ENCODE results near the gene SETD1B.

Gene SETD1B

GRCh38 chr12:121770388-121770787 is 33.4 kb upstream of the SETD1B start:
- Histone ChIP-seq H3K27me3 (ENCODE audit: insufficient read depth, low read length) (no peaks in the 10 kb centered on the region), H3K9me3 (ENCODE audit: insufficient read depth, low read depth, low read length) (no peaks in the 10 kb centered on the region), H3K36me3 (ENCODE audit: insufficient read depth, low read depth, low read length) (peaks cover 12% of the 10 kb centered on the region; the same call in 1 of the 2 replicates), H3K4me1 (ENCODE audit: insufficient read depth, low read length) (peaks cover 10% of the 10 kb centered on the region), H3K27ac (ENCODE audit: low read length) (no peak overlapping the region), H3K9ac (ENCODE audit: low read depth, low read length) (no peak overlapping the region), H3K4me3 (ENCODE audit: low read length) (no peak overlapping the region)

GRCh38 chr12:121770813-121771625 is 32.8 kb upstream of the SETD1B start:
- H3K4me3 ChIP-seq (ENCODE audit: low read length), result no peak overlapping the region
- H3K27ac ChIP-seq (ENCODE audit: low read length), result no peak overlapping the region
- no peak overlapping the region for H3K9ac ChIP-seq (ENCODE audit: low read depth, low read length)

GRCh38 chr12:121773011-121773777 is 30.6 kb upstream of the SETD1B start:
- Histone ChIP-seq H3K36me3 (ENCODE audit: insufficient read depth, low read depth, low read length) (peaks cover 4% of the 10 kb centered on the region; the same call in 1 of the 2 replicates), H3K27ac (ENCODE audit: low read length) (no peak overlapping the region), H3K4me1 (ENCODE audit: insufficient read depth, low read length) (peaks cover 15% of the 10 kb centered on the region)

More at GRCh38 chr12:121770813-121771625, 32.8 kb upstream of the SETD1B start:
- H3K27me3 ChIP-seq (ENCODE audit: insufficient read depth, low read length), result no peaks in the 10 kb centered on the region
- H3K9me3 ChIP-seq (ENCODE audit: insufficient read depth, low read depth, low read length), result no peaks in the 10 kb centered on the region
- peaks cover 6% of the 10 kb centered on the region; the same call in 1 of the 2 replicates for H3K36me3 ChIP-seq (ENCODE audit: insufficient read depth, low read depth, low read length)
- peaks cover 15% of the 10 kb centered on the region for H3K4me1 ChIP-seq (ENCODE audit: insufficient read depth, low read length)

GRCh38 chr12:121774968-121775474 is 28.8 kb upstream of the SETD1B start:
- H3K27ac ChIP-seq (ENCODE audit: low read length), result no peak overlapping the region
- peaks cover 15% of the 10 kb centered on the region for H3K4me1 ChIP-seq (ENCODE audit: insufficient read depth, low read length)
- peaks cover 9% of the 10 kb centered on the region for H3K36me3 ChIP-seq (ENCODE audit: insufficient read depth, low read depth, low read length)
- H3K9me3 ChIP-seq (ENCODE audit: insufficient read depth, low read depth, low read length), result no peaks in the 10 kb centered on the region
- H3K27me3 ChIP-seq (ENCODE audit: insufficient read depth, low read length), result no peaks in the 10 kb centered on the region
- H3K4me3 ChIP-seq (ENCODE audit: low read length), result no peak overlapping the region
- H3K9ac ChIP-seq (ENCODE audit: low read depth, low read length), result peak overlapping the region; percentile 53; the same call in 1 of the 2 replicates

More at GRCh38 chr12:121773011-121773777, 30.6 kb upstream of the SETD1B start:
- Histone ChIP-seq H3K9ac (ENCODE audit: low read depth, low read length) (no peak overlapping the region), H3K9me3 (ENCODE audit: insufficient read depth, low read depth, low read length) (no peaks in the 10 kb centered on the region), H3K27me3 (ENCODE audit: insufficient read depth, low read length) (no peaks in the 10 kb centered on the region), H3K4me3 (ENCODE audit: low read length) (no peak overlapping the region)

GRCh38 chr12:121775501-121775900 is 28.3 kb upstream of the SETD1B start:
- Histone ChIP-seq H3K4me1 (ENCODE audit: insufficient read depth, low read length) (peaks cover 15% of the 10 kb centered on the region), H3K9me3 (ENCODE audit: insufficient read depth, low read depth, low read length) (no peaks in the 10 kb centered on the region), H3K27me3 (ENCODE audit: insufficient read depth, low read length) (no peaks in the 10 kb centered on the region), H3K9ac (ENCODE audit: low read depth, low read length) (peak overlapping the region; percentile 53; the same call in 1 of the 2 replicates), H3K36me3 (ENCODE audit: insufficient read depth, low read depth, low read length) (peaks cover 9% of the 10 kb centered on the region), H3K27ac (ENCODE audit: low read length) (no peak overlapping the region), H3K4me3 (ENCODE audit: low read length) (no peak overlapping the region)

GRCh38 chr12:121776190-121777098 is 27.4 kb upstream of the SETD1B start:
- H3K9me3 ChIP-seq (ENCODE audit: insufficient read depth, low read depth, low read length), result no peaks in the 10 kb centered on the region
- peaks cover 15% of the 10 kb centered on the region for H3K4me1 ChIP-seq (ENCODE audit: insufficient read depth, low read length)
- no peak overlapping the region for H3K27ac ChIP-seq (ENCODE audit: low read length)
- H3K27me3 ChIP-seq (ENCODE audit: insufficient read depth, low read length), result no peaks in the 10 kb centered on the region
- H3K9ac ChIP-seq (ENCODE audit: low read depth, low read length), result no peak overlapping the region
- H3K36me3 ChIP-seq (ENCODE audit: insufficient read depth, low read depth, low read length), result peaks cover 9% of the 10 kb centered on the region
- H3K4me3 ChIP-seq (ENCODE audit: low read length), result no peak overlapping the region

GRCh38 chr12:121778567-121779421 is 25.0 kb upstream of the SETD1B start:
- no peak overlapping the region for H3K4me3 ChIP-seq (ENCODE audit: low read length)
- H3K4me1 ChIP-seq (ENCODE audit: insufficient read depth, low read length), result peaks cover 19% of the 10 kb centered on the region

GRCh38 chr12:121779422-121779895 is 24.4 kb upstream of the SETD1B start:
- no peaks in the 10 kb centered on the region for H3K9me3 ChIP-seq (ENCODE audit: insufficient read depth, low read depth, low read length)
- H3K36me3 ChIP-seq (ENCODE audit: insufficient read depth, low read depth, low read length), result peaks cover 5% of the 10 kb centered on the region; the same call in 1 of the 2 replicates
- H3K9ac ChIP-seq (ENCODE audit: low read depth, low read length), result no peak overlapping the region
- no peak overlapping the region for H3K27ac ChIP-seq (ENCODE audit: low read length)
- no peaks in the 10 kb centered on the region for H3K27me3 ChIP-seq (ENCODE audit: insufficient read depth, low read length)
- no peak overlapping the region for H3K4me3 ChIP-seq (ENCODE audit: low read length)
- peaks cover 19% of the 10 kb centered on the region for H3K4me1 ChIP-seq (ENCODE audit: insufficient read depth, low read length)

More at GRCh38 chr12:121778567-121779421, 25.0 kb upstream of the SETD1B start:
- Histone ChIP-seq H3K27me3 (ENCODE audit: insufficient read depth, low read length) (no peaks in the 10 kb centered on the region), H3K9ac (ENCODE audit: low read depth, low read length) (no peak overlapping the region), H3K9me3 (ENCODE audit: insufficient read depth, low read depth, low read length) (no peaks in the 10 kb centered on the region), H3K27ac (ENCODE audit: low read length) (no peak overlapping the region), H3K36me3 (ENCODE audit: insufficient read depth, low read depth, low read length) (peaks cover 5% of the 10 kb centered on the region; the same call in 1 of the 2 replicates)

- Histone ChIP-seq H3K4me3 (ENCODE audit: low read length) (no peak overlapping the region), H3K36me3 (ENCODE audit: insufficient read depth, low read depth, low read length) (peaks cover 5% of the 10 kb centered on the region; the same call in 1 of the 2 replicates), H3K4me1 (ENCODE audit: insufficient read depth, low read length) (peaks cover 12% of the 10 kb centered on the region), H3K27me3 (ENCODE audit: insufficient read depth, low read length) (no peaks in the 10 kb centered on the region), H3K9ac (ENCODE audit: low read depth, low read length) (no peak overlapping the region), H3K27ac (ENCODE audit: low read length) (no peak overlapping the region), H3K9me3 (ENCODE audit: insufficient read depth, low read depth, low read length) (no peaks in the 10 kb centered on the region)
These were observed 23.4 kb upstream of the SETD1B start for GRCh38 chr12:121780429-121780828.

GRCh38 chr12:121781484-121781997 is 22.3 kb upstream of the SETD1B start:
- 0 out of 2 replicates have a peak overlapping the region, but pooled peaks have one; percentile 25 for H3K9ac ChIP-seq (ENCODE audit: low read depth, low read length)
- peaks cover 7% of the 10 kb centered on the region; the same call in 1 of the 2 replicates for H3K4me1 ChIP-seq (ENCODE audit: insufficient read depth, low read length)
- no peaks in the 10 kb centered on the region for H3K27me3 ChIP-seq (ENCODE audit: insufficient read depth, low read length)
- peaks cover 5% of the 10 kb centered on the region; the same call in 1 of the 2 replicates for H3K36me3 ChIP-seq (ENCODE audit: insufficient read depth, low read depth, low read length)
- H3K27ac ChIP-seq (ENCODE audit: low read length), result no peak overlapping the region
- no peaks in the 10 kb centered on the region for H3K9me3 ChIP-seq (ENCODE audit: insufficient read depth, low read depth, low read length)
- H3K4me3 ChIP-seq (ENCODE audit: low read length), result no peak overlapping the region
